ENCODE data around the gene MIF.
"Not testable (repeated sequence)": the region's sequence is repeated elsewhere in the genome, so short reads cannot be mapped to it uniquely, and the experiment has no call there.

The MIF gene

DNA sequence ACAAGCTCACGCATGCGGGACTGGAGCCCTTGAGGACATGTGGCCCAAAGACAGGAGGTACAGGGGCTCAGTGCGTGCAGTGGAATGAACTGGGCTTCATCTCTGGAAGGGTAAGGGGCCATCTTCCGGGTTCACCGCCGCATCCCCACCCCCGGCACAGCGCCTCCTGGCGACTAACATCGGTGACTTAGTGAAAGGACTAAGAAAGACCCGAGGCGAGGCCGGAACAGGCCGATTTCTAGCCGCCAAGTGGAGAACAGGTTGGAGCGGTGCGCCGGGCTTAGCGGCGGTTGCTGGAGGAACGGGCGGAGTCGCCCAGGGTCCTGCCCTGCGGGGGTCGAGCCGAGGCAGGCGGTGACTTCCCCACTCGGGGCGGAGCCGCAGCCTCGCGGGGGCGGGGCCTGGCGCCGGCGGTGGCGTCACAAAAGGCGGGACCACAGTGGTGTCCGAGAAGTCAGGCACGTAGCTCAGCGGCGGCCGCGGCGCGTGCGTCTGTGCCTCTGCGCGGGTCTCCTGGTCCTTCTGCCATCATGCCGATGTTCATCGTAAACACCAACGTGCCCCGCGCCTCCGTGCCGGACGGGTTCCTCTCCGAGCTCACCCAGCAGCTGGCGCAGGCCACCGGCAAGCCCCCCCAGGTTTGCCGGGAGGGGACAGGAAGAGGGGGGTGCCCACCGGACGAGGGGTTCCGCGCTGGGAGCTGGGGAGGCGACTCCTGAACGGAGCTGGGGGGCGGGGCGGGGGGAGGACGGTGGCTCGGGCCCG, at the start of gene MIF:
TSS of gene MIF (plus strand) at position 439 of the 765 bp plus-strand sequence. CDS start at position 531, 92 bp downstream.
- DNase-seq (ENCODE audit: low read depth) = peak; percentile 91

DNA sequence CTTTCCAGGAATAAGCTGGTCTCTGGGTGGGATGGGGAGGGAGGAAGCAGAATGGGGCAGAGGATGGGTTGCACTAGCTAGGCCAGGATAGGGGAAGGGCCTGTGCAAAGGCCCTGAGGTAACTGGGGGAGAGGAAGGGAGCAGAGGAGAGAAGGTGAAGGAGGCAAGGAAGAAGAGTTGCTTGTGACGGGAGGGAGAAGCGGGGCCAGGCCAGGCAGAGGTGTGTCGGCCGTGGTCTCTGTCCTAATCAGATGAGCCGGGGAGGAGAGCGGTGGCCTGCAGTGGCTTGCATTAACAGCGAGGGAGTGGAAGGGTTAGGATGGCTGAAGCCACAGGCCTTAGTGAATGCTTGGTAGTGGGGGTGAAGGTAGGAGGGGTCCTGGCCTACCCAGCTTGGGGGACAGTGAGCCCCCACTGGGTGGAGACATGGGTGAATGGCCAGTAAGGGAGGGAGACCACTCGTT, 49.4 kb upstream of the MIF start:
- no peak for DNase-seq (ENCODE audit: low read depth)

DNA sequence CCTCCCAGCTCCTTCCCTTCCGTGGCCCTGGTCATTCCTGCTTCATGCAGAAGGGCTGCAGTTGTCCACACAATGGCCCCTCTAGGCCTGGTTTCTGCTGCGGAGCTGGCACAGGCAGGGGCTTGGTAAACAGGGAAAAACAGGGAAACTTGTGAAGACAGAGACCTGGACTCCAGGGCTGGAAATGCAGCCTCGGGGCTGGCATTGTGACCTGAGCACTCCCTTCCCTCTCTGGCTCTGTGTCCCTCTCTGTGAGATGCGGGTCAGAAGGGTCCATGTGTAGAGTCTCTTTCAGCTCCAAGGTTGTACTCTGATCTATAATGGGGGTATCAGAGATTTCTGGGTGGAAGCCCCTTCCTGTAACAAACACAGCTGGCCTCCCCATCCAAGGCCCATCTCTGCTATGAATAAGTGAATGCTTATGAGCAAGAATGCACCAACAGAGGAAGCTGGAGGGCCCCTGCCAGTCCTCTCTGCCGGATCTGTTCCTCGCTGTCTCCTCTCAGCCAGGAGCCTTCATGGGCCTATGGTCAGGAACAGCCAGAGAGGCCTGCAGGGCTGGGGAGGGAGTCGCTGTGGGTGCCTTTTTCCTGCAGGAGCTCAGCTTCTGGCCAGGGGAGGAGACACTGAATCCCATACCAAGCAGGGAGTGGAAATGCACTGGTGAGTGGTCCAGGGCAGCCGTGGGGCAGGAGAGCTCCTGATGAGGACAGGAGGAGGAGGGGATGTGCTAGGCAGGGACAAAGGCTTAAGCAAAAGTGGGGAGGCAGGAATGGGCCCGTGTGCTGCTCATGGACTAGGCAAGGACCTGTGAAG, 48.7 kb upstream of the MIF start:
- DNase-seq (ENCODE audit: low read depth) = no peak

DNA sequence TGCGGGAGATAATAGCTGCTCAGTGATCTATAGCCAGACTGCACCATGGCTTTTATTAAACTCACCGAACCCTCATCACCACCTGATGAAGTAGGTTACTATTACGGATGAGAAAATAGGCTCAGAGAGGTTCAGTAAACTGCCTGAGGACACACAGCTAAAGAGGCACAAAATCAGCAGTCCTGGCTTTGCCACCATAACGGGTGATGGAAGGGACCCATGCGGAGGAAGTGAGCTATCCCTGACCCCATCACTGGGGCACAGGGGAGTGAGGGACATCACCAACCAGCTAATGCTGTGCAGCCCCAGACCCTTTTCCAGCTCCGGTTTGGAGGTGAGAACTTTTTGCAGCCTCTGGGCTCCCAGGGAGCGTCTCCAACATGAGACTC, 48.1 kb upstream of the MIF start:
- no peak for DNase-seq (ENCODE audit: low read depth)

DNA sequence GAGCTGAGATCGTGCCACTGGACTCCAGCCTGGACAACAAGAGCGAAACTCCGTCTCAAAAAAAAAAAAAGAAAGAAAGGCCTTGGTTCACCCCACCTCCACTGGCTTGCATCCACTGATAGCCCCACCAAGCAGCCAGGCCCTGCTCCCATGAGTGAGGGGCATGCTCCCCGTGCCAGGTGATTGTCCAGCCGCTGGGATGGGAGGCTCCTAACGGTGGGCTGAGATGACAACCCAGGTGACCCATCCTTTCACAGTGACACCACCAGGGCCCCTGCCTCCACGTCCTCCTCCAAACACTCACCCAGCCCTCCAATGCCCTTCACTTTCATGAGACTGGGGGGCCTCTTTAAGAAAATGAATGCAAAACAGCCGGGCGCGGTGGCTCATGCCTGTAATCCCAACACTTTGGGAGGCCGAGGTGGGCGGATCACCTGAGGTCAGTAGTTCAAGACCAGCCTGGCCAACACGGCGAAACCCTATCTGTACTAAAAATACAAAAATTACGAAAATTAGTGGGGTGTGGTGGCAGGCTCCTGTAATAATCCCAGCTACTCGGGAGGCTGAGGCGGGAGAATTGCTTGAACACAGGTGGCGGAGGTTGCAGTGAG, 46.8 kb upstream of the MIF start:
- DNase-seq (ENCODE audit: low read depth) = no peak

DNA sequence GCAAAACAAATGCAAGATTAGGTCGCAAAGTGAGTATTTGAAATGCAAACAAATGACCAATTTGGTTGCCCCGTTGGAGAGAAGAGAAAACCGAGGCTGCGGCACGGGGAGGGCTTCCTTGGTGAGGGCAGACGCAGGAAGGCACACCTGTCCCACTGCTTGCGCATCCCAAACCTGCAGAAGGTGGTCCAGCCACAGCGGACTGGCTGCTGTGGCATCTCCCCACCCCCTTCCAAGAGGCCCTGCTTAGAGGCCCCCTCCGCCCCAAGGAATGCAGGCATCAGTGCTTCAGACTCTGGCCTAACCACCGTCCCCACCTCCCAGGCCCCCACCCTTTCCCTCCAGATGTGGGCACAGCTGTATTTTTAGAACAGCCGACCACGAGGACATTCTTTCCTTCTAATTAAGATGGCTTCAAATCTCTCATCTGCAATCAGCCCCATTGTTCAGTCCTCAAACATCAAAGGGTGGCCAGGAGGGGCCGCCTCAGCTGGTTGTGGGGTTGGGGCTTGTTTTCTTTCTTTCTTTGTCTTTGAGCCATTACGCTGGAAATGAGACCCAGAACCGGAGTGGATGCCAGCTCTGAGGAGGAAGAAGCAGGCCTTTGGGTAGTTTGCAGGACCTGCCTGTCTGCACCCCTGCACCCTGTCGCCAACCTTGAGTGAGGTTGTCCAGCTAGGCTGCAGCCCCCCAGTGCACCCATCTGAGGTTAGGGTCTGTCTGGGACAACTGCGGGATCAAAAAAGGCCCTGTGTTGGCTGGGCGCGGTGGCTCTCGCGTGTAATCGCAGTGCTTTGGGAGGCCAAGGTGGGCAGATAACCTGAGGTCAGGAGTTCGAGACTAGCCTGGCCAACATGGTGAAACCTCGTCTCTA, 46.0 kb upstream of the MIF start:
- no peak for DNase-seq (ENCODE audit: low read depth)

DNA sequence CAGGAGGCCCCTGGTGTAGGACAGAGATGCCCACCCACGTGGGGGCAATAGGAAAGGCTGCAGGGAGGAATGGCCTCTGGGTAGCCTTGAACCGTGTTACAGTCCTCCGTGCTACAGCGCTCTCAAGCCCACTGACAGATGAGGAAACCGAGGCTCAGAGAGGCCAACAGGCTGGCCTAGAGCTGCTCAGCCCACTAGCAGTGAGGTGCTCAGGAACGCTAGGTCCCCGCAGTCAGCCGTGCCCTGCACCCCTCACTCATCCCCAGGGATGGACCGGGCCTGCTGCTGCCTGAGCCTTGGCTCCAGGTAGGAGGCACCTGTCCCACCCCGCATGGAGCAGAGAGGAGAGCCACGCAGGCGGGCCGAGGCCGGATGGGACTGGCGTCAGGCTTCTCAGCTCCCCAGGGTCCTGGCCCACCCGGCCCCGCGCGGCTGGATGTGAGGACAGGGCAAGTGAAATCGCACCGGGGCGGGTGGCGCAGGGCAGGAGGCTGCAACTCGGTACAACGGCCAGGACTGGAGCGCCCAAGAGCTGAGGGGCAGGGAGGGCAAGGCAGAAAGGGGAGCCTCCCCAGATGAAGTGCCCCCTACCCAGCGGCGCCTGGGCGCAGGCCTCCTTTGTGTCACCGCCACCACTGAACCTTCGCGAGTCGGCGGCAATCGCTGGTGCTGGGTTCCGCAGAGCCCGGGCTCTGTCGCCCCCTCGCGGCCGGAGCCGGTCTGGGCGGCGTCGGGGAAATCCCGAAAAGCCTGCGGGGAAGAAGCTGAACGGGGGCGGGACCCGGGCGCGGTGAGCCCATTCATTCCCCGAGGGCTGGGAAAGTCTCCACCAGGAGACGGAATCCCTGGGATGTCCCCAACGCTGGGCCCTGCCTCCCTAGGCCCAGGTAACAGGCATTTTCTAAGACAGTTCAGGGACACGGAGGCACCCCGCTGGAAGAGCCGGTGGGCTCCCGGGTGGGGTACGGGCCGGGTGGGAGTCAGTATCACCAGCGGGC, 44.9 kb upstream of the MIF start:
- DNase-seq (ENCODE audit: low read depth) = peak; percentile 65

DNA sequence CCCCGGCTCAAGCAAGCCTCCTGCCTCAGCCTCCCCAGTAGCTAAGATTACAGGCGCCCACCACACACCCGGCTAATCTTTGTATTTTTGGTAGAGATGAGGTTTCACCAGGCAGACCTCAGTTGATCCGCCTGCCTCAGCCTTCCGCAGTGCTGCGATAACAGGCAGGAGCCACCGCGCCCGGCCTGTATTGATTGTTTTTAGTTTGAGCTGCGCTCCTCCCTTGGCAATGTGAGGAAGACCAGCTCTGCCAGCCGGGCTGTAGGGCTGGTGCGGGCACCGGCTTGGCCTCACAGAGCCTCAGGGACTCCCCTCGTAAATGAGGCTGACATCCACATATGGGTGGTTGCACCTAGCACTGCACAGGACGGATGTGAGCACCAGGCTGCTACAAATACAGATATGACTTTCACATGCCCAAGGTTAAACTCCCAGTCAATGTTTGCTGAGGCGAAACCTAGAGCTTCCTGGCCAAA, 44.0 kb upstream of the MIF start:
- no peak for DNase-seq (ENCODE audit: low read depth)

DNA sequence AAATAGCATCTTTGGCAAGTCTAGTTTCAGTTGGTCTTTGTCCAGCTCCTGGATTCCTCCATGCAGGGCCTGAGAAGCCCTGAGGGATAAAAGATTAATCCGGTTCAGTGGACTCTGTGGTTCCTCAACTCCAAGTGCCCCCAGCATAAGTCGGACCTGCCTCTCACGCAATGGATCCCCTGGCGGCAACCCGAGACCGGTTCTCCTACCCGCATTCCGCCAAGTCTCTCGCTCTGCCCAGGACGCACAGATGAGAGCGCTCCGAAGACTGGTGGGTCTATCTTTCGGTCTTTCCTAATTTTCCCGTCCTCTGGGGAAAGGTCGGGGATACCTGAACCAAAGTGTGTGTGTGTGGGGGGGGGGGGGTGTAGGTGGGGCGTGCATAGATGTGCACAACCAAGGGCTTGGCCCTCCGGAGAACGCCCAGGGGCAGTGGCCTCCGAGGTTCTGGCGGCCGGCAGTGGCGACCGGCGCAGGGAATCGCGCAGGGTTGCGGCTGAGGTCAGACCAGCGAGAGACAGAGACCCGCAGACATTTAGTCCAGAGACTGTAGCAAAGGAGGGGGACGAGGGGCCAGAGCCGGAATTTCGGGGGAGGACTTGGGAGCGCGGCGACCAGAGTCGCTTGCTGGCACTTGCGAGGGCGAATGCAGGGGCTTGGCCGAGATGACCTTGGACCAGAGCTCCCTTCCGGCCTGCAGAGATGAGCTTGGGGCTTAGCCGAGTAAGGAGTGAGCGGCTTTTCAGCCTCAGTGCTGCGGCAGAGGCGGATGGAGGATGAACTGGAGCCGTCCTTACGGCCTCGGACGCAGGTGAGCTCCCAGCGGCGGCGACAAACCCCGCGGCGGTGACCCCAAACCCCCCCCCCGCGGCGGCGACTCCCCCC, 37.2 kb upstream of the MIF start:
- DNase-seq (ENCODE audit: low read depth) = no peak

DNA sequence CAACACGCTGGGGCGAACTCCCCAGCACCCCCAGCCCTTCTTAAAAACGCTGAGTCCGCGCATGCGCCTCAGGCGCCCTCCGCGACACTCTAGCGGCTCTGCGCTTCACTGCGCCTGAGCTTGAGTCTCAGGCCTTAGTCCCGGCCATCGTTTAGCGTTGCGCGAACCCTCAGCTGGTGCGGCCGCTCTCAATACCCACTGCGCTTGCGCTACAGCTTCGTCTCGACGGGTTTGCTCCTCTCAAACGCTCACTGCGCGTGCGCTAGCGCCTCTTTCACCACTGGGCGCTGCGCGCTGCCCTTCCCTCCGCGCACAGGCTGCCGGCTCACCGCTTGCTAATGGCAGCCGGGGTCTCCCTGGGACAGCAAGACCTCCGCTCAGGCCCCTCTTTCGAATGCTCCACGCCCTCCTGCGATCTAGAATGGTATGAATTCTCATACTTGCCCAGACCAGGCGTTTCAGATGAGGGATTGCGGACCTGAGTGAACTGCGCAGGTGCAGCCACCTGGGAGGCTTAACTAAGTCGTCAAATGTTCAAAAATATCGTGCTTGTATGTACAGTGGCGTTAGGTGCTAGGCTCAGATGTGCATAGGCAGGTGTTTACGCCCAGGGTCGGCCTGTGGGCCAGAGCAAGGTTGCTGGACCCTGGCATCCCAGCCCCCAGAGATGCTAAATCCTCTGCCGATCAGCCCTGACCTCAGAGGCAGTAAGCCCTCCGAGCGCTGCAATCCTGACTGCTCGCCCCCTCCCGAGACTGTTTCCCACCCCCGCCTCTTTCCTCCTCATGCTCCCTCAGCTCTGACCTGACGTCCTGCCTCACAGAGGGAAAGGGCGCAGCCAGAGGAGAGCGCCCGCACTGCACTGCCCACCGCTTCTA, 36.3 kb upstream of the MIF start, which contains the start of gene SLC2A11:
TSS of gene SLC2A11 (plus strand) at position 270 of the 878 bp plus-strand sequence. CDS start at position 395, 125 bp downstream.
- peak; percentile 76 for DNase-seq (ENCODE audit: low read depth)

DNA sequence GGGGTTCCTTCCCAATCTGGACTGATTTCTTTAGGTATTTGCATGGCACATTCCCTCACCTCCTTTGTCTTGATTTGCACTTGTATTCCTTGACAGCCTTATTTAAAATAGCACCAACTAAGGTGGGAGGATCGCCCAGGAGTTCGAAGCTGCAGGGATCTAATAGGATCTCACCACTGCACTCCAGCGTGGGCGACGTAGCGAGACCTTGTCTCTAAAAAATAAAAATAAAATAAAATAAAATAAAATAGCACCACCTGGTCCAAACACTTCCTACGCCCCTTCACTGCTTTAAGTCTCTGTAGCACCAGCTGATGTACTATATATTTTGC, 35.7 kb upstream of the MIF start:
- no peak for DNase-seq (ENCODE audit: low read depth)

DNA sequence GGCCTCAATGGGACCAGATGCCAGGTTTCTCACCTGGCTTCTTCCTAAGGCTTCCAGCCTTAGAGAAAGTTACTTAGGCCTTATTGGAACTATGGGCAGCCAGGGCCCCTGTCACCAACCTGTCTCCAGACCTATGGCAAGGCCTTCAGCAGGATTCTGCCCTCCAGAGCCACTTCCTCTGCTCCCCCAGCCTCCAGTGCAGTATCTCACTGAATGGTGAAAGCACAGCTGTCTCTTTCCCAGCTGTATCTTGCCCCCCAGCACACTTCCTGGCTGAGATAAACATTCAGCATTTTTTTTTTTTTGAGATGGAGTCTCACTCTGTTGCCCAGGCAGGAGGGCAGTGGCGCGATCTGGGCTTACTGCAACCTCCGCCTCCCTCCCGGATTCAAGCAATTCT, 35.0 kb upstream of the MIF start:
- DNase-seq (ENCODE audit: low read depth) = no peak

DNA sequence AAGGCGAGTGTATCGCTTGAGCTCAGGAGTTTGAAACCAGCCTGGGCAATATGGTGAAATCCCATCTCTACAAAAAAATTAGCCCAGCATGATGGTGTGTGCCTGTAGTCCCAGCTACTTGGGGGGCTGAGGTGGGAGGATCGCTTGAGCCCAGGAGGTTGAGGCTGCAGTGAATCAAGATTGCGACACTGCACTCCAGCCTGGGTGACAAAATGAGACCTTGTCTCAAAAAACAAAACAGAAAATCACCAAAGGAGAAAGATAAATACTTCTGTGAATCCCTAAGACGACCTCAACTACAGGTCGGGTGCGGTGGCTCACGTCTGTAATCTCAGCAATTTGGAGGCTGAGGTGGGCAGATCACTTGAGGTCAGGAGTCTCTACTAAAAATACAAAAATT, 34.0 kb upstream of the MIF start:
- DNase-seq (ENCODE audit: low read depth) = not testable (repeated sequence)

DNA sequence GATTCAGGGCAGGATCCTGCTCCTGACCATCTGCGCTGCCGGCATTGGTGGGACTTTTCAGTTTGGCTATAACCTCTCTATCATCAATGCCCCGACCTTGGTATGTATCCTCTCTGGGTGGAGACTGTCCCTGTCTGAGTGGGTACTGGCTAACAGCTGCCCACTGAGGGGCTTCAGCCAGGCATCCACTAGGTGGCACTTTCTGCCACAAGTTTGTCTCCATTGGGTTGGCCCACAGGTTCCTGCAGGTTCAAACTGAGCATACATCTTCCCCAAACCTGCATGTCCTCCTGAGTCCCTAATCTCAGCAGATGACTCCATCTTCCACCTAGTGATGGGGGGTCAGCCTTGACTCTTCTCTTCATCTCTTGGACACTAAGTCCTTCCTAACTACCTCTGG, 32.1 kb upstream of the MIF start:
- no peak for DNase-seq (ENCODE audit: low read depth)

DNA sequence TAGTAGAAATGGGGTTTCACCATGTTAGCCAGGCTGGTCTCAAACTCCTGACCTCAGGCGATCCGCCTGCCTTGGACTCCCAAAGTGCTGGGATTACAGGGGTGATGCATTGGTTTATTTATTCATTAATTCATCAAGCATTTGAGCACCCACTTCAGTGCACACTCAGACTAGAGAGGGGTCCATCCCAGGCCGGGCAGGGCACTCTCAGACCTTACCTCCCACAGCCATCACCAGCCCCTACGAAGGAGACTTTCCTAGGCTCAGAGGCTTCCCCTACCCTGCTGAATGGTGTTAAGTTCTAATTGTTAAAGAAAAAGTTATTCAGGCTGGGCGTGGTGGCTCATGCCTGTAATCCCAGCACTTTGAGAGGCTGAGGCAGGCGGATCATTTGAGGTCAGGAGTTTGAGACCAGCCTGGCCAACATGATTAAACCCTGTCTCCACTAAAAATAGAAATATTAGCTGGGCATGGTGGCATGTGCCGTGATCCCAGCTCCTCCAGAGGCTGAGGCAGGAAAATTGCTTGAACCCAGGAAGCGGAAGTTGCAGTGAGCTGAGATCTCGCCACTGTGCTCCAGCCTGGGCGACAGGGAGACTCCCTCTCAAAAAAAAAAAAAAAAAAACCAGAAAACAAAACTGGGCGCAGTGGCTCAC, 29.6 kb upstream of the MIF start:
- DNase-seq (ENCODE audit: low read depth) = not testable (repeated sequence)

DNA sequence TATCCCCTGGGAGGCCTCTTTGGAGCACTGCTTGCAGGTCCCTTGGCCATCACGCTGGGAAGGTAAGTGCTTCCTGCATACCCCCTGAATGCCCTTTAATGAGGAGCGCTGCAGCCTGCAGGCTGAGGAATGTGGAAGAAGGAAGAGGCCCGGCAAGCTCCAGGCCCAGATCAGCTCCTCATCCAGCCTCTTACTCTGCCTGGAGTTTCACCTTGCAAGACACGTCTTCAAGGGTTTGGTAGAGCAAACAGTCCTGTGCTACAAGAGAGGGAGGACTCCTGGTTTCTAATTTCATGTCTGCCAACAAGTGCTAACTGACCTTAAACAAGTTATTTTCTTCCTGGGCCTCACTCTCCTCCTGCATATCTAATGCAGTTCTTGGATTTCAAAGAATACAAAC, 25.6 kb upstream of the MIF start:
- no peak for DNase-seq (ENCODE audit: low read depth)

DNA sequence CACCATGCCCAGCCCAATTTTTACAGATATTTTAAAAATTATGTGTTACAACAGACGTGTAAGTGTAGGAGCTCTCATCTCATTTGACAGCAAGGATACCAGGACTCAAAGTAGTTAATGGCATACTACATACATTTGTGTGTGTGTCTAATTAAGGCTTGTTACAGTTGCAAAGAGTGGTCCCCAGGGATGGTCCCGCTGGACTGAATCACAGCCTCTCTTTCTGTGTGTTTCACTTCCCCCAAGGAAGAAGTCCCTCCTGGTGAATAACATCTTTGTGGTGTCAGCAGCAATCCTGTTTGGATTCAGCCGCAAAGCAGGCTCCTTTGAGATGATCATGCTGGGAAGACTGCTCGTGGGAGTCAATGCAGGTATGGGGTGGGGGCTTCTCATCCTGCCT, 19.3 kb upstream of the MIF start:
- DNase-seq (ENCODE audit: low read depth) = no peak

DNA sequence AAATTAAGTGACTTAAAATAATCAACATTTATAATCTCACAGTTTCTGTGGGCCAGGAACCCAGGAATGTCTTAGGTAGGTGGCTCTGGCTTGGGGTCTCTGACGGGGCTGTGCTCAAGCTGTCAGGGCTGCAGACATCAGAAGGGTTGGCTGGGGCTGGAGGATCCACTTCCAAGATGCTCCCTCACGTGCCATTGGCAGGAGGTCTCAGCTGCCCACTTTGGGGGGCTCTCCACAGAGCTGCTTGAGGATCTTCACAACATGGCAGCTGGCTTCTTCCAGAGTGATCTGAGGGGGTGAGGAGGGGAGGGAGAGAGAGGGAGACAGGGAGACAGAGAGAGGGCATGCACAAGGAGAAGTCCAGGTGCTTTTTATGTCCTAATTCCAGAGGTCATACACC, 18.4 kb upstream of the MIF start:
- no peak for DNase-seq (ENCODE audit: low read depth)
